ENCODE data around the gene EPB41L5. TPM values are rescaled to one million over a fixed set of nuclear protein-coding genes. Genes with fewer than 3 reads are reported as not detected.

Gene EPB41L5
- total and polyA plus RNA-seq, 4 donors = 19.7 to 88.4 (median 30.3) TPM

- no peak for TF ChIP-seq EGR1 (IDR thresholded peaks at IDR 0.05; ENCODE audit: low read depth in 2 of 2)
These were observed 154.4 kb downstream of the EPB41L5 start (continued) for GRCh38 chr2:120167272-120167671.

- Histone ChIP-seq H3K27ac (ENCODE audit: low read depth in 1 of 2, low read length in 2 of 2) (no peak overlapping the region), H3K4me1 (ENCODE audit: control insufficient read depth in 4 of 4, insufficient read depth in 4 of 4, low read length in 3 of 4) (no peaks in the 10 kb centered on the region), H3K4me3 (ENCODE audit: low read depth in 1 of 3, low read length in 3 of 3) (no peak overlapping the region), H3K36me3 (ENCODE audit: control insufficient read depth in 4 of 4, insufficient read depth in 3 of 4, low read depth in 1 of 4, low read length in 3 of 4) (peaks cover 4 to 25% (median 22%) of the 10 kb centered on the region in 4 donors), H3K9me3 (ENCODE audit: control insufficient read depth in 4 of 4, low read length in 3 of 4) (no peaks in the 10 kb centered on the region), H3K9ac (ENCODE audit: low read depth in 1 of 2, low read length in 2 of 2) (no peak overlapping the region), H3K27me3 (ENCODE audit: control insufficient read depth in 4 of 4, insufficient read depth in 4 of 4, low read length in 3 of 4) (no peaks in the 10 kb centered on the region)
- TF ChIP-seq ATF3 (IDR thresholded peaks at IDR 0.05) (no peak), RXRA (IDR thresholded peaks at IDR 0.05) (no peak), GABPA (IDR thresholded peaks at IDR 0.05 in 1 of 2, conservative IDR thresholded peaks at IDR 0.05 in 1 of 2) (no peak), FOXA1 (IDR thresholded peaks at IDR 0.05) (no peak), TAF1 (conservative IDR thresholded peaks at IDR 0.05) (no peak), YY1 (IDR thresholded peaks at IDR 0.05) (no peak), RAD21 (IDR thresholded peaks at IDR 0.05) (no peak), FOXA2 (IDR thresholded peaks at IDR 0.05) (no peak), HNF4A (conservative IDR thresholded peaks at IDR 0.05) (no peak), NR2F2 (IDR thresholded peaks at IDR 0.05) (no peak), EGR1 (IDR thresholded peaks at IDR 0.05; ENCODE audit: low read depth in 2 of 2) (no peak), JUND (IDR thresholded peaks at IDR 0.05) (no peak)
- TF ChIP-seq, protein P1, sequence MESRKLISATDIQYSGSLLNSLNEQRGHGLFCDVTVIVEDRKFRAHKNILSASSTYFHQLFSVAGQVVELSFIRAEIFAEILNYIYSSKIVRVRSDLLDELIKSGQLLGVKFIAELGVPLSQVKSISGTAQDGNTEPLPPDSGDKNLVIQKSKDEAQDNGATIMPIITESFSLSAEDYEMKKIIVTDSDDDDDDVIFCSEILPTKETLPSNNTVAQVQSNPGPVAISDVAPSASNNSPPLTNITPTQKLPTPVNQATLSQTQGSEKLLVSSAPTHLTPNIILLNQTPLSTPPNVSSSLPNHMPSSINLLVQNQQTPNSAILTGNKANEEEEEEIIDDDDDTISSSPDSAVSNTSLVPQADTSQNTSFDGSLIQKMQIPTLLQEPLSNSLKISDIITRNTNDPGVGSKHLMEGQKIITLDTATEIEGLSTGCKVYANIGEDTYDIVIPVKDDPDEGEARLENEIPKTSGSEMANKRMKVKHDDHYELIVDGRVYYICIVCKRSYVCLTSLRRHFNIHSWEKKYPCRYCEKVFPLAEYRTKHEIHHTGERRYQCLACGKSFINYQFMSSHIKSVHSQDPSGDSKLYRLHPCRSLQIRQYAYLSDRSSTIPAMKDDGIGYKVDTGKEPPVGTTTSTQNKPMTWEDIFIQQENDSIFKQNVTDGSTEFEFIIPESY (IDR thresholded peaks at IDR 0.05) = no peak
- TF ChIP-seq, protein P2, sequence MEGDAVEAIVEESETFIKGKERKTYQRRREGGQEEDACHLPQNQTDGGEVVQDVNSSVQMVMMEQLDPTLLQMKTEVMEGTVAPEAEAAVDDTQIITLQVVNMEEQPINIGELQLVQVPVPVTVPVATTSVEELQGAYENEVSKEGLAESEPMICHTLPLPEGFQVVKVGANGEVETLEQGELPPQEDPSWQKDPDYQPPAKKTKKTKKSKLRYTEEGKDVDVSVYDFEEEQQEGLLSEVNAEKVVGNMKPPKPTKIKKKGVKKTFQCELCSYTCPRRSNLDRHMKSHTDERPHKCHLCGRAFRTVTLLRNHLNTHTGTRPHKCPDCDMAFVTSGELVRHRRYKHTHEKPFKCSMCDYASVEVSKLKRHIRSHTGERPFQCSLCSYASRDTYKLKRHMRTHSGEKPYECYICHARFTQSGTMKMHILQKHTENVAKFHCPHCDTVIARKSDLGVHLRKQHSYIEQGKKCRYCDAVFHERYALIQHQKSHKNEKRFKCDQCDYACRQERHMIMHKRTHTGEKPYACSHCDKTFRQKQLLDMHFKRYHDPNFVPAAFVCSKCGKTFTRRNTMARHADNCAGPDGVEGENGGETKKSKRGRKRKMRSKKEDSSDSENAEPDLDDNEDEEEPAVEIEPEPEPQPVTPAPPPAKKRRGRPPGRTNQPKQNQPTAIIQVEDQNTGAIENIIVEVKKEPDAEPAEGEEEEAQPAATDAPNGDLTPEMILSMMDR (IDR thresholded peaks at IDR 0.05; ENCODE audit: low read depth, low read length, missing input control) = no peak
- TF ChIP-seq, protein P3, sequence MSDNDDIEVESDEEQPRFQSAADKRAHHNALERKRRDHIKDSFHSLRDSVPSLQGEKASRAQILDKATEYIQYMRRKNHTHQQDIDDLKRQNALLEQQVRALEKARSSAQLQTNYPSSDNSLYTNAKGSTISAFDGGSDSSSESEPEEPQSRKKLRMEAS (IDR thresholded peaks at IDR 0.05) = no peak
- DNase-seq (ENCODE audit: low spot score) = no peak
These were observed 156.1 kb downstream of the EPB41L5 start for GRCh38 chr2:120169020-120169419.

DNA sequence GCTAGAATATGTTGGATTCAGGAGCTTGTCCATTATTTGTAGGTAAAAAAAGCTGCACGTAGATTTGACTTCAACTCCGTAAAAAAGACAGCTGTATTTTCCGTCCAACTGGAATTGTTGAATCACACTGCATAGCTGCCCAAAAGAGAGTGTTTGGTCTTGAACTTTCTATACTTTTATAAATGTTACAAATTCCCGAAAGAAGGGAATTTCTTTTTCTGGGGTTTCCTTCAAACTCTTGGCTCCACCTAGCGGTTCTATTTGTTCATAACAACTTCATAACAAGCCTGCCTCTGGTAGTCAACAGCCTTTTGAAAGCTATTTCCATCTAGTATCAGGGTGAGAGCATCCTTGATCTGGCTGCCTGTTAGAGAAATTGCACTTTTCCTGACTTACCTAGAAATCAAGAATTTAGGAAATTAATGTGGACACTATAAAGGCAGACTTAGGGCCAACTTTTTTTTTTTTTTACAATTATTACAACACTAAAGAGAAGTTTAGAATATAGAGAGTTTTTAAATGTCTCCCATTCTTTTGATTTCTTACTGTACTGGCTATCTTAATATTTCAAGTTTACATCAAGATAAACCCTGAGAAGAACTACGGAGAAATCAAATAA lies 162.2 kb downstream of the EPB41L5 start:
- H3K4me1 ChIP-seq (ENCODE audit: control insufficient read depth in 4 of 4, insufficient read depth in 4 of 4, low read length in 3 of 4) = no peaks in the 10 kb centered on the region
- TF ChIP-seq SP1 (IDR thresholded peaks at IDR 0.05) = no peak
- TF ChIP-seq, protein P4, sequence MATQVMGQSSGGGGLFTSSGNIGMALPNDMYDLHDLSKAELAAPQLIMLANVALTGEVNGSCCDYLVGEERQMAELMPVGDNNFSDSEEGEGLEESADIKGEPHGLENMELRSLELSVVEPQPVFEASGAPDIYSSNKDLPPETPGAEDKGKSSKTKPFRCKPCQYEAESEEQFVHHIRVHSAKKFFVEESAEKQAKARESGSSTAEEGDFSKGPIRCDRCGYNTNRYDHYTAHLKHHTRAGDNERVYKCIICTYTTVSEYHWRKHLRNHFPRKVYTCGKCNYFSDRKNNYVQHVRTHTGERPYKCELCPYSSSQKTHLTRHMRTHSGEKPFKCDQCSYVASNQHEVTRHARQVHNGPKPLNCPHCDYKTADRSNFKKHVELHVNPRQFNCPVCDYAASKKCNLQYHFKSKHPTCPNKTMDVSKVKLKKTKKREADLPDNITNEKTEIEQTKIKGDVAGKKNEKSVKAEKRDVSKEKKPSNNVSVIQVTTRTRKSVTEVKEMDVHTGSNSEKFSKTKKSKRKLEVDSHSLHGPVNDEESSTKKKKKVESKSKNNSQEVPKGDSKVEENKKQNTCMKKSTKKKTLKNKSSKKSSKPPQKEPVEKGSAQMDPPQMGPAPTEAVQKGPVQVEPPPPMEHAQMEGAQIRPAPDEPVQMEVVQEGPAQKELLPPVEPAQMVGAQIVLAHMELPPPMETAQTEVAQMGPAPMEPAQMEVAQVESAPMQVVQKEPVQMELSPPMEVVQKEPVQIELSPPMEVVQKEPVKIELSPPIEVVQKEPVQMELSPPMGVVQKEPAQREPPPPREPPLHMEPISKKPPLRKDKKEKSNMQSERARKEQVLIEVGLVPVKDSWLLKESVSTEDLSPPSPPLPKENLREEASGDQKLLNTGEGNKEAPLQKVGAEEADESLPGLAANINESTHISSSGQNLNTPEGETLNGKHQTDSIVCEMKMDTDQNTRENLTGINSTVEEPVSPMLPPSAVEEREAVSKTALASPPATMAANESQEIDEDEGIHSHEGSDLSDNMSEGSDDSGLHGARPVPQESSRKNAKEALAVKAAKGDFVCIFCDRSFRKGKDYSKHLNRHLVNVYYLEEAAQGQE (IDR thresholded peaks at IDR 0.05) = no peak
- TF ChIP-seq YY1 (IDR thresholded peaks at IDR 0.05) = no peak
- TF ChIP-seq, protein P3 (IDR thresholded peaks at IDR 0.05) = no peak
- TF ChIP-seq HNF4G (IDR thresholded peaks at IDR 0.05) = no peak
- TF ChIP-seq, protein P2 (IDR thresholded peaks at IDR 0.05; ENCODE audit: low read depth, low read length, missing input control) = peak; percentile 67
- TF ChIP-seq RAD21 (IDR thresholded peaks at IDR 0.05) = peak; percentile 84 to 88
- TF ChIP-seq HNF4A (conservative IDR thresholded peaks at IDR 0.05) = no peak
- no peak for TF ChIP-seq NR2F2 (IDR thresholded peaks at IDR 0.05)
- TF ChIP-seq TAF1 (conservative IDR thresholded peaks at IDR 0.05) = no peak
- TF ChIP-seq ATF3 (IDR thresholded peaks at IDR 0.05) = no peak

More for the DNA sequence above, 162.2 kb downstream of the EPB41L5 start:
- H3K9me3 ChIP-seq (ENCODE audit: control insufficient read depth in 4 of 4, low read length in 3 of 4) = no peaks in the 10 kb centered on the region
- no peaks in the 10 kb centered on the region for H3K27me3 ChIP-seq (ENCODE audit: control insufficient read depth in 4 of 4, insufficient read depth in 4 of 4, low read length in 3 of 4)
- no peak overlapping the region for H3K4me3 ChIP-seq (ENCODE audit: low read depth in 1 of 3, low read length in 3 of 3)
- no peak overlapping the region for H3K9ac ChIP-seq (ENCODE audit: low read depth in 1 of 2, low read length in 2 of 2)
- no peak for DNase-seq (ENCODE audit: low spot score)
- peaks cover 2 to 38% (median 22%) of the 10 kb centered on the region in 4 donors for H3K36me3 ChIP-seq (ENCODE audit: control insufficient read depth in 4 of 4, insufficient read depth in 3 of 4, low read depth in 1 of 4, low read length in 3 of 4)
- no peak overlapping the region for H3K27ac ChIP-seq (ENCODE audit: low read depth in 1 of 2, low read length in 2 of 2)
- WGBS = 46% methylated on average over 6 of the region's 6 CpGs

All from liver (tissue), 9 donors.